NCI-H128 (cell line): Measurements from ENCODE around the gene LDLRAD3.

Experiments
- DNase-seq: peaks from one replicate; lab custom pipeline; 2025; ENCODE audit not compliant: unreplicated experiment; lab: John Stamatoyannopoulos, UW

LDLRAD3 gene

DNA sequence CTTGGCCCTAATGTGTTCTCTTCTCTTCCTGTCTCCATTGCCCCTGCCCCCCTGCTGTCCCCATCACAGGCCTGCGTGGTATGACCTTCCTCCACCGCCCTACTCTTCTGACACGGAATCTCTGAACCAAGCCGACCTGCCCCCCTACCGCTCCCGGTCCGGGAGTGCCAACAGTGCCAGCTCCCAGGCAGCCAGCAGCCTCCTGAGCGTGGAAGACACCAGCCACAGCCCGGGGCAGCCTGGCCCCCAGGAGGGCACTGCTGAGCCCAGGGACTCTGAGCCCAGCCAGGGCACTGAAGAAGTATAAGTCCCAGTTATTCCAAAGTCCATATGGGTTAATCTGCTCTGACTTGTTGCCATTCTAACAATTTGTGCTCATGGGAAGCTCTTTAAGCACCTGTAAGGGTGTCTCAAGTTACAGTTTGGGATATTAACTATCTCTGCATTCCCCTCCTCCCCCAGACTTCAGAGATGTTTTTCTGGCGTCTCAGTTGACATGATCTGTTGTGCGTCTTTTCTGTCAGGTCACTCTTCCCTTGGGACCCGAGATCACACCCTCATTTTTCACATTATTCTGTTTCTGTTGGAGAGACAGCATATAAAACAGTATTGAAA, 285.3 kb downstream of the LDLRAD3 start:
- DNase-seq = no peak

DNA sequence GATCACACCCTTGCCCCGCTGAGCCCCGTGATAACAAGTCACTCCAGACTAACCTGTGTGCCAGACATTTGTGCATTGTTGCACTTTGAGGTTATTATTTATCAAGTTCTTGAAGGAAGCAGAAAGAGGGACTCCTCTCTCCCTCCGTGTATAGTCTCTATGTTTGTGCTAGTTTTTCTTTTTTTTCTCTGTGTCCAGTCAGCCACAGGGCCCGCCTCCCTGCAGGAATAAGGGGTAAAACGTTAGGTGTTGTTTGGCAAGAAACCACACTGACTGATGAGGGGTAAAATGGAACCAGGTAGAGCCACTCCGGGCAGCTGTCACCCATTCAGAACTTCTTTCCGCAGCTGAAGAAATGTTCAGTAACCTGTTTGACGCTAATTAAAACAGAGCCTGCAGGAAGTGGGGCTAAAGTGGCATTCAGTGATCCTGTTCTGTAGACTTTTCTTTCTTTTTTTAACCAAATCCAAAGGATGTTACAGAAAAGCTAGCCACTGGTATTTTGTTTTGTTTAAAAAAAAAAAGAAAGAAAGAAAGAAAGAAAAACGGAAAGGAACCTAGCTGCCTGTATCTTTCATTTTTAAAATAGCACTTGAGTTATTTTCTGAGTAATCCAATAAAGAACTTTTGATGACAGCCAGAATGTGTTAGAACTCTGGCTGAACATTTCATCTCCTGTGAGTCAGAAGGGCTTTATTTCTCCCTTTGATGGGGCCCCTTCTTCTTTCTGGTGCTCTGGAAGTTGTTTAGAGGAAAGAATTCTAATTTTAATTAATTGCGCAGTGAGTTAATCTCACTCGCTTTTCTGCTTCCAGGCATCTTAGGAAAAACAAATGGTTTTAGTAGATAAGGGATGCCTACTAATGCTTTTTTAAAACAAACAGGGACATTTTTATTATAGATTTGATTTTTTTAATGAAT, 287.2 kb downstream of the LDLRAD3 start:
- no peak for DNase-seq

DNA sequence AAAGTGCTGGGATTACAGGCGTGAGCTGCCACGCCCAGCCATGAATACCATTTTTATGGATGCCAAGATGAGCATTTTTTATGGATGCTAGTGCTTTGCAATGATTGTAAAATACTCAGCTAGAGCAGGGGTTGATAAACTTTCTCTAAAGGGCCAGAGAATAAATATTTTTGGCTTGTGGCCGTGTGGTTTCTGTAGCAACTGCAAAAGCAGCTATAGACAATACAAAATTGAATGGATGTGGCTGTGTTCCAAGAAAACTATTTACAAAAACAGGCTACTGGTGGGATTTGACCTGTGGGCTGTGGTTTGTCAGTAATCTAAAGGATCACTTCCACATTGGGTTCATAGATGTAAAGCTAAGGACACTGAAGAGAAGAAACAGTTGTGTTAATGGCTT, 289.3 kb downstream of the LDLRAD3 start:
- no peak for DNase-seq

DNA sequence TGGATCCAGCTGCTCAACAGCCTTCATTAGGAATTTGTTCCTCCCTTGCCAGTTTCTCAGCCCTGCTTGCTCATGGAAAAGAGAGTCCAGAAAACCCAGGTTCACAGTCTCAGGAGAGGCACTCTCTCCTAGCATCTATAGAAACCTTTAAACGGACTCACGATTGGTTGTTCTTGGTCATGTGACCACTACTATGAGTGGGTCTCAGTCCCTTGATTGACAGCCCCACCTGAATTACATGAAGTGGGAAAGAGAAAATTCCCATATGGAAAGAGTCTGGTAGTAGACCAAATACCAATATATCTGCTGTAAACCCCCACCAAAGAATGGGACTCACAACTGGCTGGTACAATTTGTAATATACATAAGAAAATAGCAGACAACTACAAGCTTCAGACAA, 291.0 kb downstream of the LDLRAD3 start:
- no peak for DNase-seq

DNA sequence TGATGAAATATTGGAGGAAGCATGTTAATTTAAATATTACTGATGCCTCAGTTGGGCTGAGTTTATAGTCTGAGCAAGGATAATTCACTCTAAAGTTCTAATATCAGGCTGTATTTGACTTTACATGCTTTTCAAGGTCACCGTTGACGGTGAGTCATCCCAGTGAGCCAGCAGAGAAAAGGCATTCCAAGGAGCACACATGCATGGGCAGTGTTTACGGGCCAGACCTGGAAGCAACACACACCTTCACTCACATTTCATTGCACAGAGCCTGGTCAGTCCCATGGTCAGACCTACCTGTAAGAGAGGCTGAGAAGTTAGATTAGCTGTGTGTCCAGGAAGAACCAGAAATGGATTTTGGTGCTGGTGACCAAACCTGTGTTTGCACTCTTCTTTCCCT, 291.9 kb downstream of the LDLRAD3 start:
- no peak for DNase-seq

DNA sequence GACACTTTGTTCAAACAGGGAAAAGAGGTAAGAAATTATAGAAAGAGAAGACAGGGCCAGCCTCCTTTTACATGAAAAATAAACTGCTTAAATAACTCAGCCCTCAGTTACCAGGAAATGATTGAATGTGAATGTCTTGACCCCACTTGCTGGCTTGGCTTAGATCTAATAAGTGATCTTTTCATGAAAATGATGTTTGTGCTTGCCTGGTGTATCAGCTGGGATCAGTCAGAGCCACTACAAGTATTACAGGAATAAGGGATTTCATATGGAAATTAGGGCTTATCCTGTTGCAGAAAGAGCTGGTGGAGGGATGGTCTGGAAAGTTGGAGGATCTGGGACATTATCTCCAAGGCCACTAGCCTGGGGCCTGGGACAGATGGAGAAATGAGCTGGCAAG, 293.5 kb downstream of the LDLRAD3 start:
- DNase-seq = no peak

DNA sequence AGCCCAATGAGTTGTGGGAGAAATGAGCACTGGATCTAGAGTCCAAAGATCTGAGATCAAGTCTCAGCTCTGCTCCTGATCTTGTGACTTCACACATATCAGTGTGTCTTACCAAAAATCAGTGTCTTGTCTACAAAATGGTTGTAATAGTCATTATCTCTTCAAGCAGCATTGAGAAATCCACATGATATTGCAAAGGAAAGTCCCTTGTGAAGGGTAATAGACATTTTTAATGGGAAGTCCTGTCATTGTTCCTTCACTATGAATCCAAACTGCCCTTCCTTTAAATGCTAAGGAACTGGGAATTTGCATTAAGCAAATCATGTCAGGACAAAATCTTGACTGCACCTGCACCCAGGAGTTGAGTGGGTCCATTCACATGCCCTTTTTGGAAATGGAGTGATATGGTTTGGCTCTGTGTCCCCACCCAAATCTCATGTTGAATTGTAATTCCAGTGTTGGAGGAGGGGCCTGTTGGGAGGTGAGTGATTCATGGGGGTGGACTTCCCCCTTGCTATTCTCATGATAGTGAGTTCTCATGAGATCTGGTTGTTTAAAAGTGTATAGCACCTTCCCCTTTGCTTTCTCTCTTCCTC, 294.3 kb downstream of the LDLRAD3 start:
- no peak for DNase-seq

DNA sequence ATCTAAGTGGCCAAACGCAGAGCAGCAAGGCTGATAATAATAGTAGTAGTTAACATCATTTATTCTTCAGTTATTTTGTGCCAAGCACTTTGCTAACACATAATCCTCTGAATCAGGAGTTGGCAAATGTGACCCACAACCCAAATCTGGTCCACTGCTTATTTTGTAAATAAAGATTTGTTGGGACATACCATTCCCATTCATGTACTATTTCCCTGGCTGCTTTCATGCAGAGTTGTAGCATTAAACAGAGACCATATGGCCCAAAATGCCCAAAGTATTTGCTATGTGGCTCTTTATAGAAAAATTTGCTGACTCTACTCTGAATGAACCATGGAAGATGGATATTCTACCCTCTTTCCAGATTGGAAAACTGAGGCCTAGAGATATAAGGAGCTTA, 295.0 kb downstream of the LDLRAD3 start:
- no peak for DNase-seq

DNA sequence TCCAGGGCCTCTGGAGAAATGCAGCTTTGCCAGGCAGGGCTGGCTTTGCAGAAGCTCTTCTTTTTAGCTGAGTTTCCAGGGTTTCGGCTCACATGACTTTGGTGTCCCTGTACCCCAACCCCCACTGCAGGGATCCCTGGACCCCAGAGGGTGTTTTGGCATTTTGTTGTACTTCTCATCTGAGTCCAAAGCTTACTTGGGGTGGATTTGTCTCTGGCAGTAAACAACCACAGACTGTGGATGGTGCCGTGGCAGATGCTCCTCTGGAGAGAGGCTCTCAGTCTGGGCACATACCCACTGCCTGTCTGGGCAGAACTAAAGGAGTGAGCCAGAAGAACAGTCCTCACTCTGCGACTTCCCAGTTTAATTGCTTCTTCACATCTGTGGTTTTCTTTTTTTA, 295.8 kb downstream of the LDLRAD3 start:
- DNase-seq = no peak

DNA sequence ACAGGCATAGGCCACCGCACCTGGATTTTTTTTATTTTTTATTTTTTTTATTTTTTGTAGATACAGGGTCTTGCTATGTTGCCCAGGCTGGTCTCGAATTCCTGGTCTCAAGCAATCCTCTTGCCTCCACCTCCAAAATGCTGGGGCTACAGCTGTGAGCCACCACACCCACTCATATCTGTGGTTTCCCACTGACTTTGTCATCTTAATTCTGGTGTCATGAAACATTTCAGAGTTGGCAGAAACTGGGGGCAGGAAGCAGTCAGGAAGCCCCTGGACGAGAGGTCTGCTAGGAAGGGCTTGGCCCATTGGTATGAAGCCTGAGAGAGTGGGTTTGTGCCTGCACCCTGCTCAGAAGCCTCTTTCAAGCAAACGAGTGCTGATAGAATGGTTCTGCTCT, 296.3 kb downstream of the LDLRAD3 start:
- no peak for DNase-seq

DNA sequence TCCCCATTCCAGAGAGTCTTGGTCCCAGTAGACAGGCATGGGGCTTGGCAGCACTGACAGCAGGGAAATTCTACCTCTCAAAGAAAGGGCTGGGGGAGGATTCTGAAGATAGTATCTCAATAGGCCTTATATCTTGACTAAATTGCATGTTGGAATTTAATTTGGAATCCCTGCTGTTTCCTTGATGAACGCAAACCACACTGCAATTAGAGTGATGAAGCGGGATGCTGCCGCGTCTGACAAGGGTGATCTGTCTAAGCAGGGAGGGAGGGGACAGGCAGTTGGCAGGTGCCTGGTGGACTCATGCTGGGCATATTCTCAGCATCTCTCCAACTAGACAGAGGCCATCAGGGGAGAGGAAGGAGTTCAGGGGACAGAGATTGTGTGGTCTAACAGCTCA, 296.9 kb downstream of the LDLRAD3 start:
- DNase-seq = no peak

DNA sequence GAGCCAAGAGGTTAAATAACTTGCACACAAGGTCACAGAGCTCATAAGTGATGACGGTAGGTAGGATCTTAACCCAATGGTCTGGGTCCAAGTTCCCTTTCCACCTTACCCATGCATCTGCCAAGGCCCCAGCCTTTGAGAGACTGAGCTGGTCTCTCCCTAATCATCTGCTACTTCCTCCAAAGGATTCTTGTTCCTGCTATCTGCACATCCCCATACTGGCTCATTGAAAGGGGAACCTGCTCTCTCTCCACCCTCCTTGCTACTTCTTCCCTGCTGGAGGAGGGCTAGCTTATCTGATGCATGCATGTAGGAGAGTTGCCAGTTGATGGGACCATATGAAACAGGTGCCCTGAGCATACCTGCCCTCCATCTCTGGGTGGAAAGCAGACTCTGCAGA, 297.6 kb downstream of the LDLRAD3 start:
- DNase-seq = no peak

DNA sequence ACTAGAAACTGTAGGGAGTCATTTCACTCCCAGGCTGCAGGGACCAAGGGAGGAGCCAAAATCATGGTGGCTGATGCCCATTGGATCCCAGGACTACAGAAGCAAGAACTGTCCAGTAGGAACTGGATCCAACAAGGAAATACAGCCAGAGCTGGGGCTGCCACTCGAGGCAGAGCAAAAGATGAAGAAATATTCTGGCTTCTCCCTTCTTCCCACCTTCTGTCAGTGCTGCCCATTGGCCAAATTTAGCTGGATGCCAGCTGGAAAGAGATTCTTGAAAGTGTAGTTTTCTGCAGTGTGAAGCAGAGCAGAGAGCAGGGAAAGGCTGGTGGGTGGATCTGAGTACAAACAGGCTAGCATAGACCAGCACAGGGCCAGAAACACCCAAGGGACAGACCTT, 299.8 kb downstream of the LDLRAD3 start:
- no peak for DNase-seq

DNA sequence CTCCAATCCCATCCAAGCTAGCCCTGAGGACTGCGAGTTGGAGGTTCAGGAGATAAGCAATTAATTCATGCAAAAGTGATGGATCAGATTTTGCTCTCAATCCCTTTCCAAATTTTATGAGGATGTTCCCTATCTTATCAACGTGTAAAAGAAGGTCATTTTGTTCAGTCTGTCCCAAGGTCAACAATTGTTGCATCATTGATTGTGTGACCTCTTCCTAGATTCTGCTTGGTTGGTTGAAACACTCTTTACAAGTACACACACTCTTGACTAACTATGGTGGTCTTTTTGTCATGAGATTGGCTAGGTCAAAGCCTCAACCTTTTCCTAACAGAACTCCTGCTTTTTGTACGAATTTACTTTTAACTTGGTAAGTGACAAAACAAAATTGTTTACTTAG, 303.6 kb downstream of the LDLRAD3 start:
- no peak for DNase-seq

DNA sequence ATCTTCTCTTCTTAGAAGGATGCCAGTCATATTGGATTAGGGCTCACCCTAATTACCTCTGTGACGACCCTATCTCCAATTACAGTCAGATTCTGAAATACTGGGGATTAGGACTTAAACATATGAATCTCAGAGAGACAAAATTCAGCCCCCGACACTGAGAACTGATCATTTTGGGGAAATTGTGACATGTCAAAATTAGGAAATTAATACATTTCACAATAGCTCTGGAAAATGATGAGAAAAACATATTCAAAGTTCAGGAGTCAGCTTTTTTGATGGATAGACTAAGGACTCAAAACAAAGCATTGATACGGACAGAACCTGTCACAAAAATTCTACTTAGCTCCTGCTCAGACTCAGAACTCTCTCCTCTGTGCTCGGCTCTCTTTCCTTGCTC, 304.6 kb downstream of the LDLRAD3 start:
- no peak for DNase-seq

DNA sequence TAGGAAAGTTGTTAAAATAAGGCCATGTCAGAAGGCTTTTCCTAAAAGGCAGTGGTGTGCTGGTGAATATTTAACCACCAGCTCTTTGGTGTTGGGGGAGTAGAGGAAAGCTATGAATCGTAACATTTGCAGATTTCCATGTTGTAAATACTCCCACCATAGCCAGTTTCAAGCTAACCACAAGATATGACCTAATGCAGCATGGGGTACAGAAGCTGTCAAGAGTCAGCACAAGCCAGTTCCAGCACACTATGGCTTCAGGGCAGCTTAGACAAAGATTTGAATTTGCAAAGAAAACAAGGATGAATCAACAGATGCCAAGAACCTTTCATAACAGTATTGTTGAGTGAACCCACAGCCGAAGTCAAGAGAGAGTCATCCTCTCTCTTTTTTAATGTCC, 305.4 kb downstream of the LDLRAD3 start:
- no peak for DNase-seq

DNA sequence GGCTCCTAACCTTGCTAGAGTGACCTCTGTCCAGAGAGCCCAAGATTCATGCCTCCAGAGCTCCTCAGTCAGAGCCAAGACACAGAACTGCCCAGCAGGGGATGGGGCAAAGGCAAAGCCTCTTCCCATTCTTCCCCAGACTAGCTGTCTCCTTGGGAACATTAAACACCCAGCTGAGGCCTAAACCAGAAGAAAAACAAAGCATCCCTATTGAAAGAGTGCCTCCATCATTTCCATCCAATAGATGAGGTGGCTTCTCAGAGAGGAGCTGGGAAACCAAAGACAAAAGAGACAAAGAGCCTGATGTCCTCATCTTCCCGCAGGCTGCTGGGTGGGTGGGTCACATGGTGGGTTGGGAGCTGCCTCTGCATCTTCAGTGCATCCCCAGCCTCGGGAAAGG, 308.0 kb downstream of the LDLRAD3 start:
- no peak for DNase-seq

DNA sequence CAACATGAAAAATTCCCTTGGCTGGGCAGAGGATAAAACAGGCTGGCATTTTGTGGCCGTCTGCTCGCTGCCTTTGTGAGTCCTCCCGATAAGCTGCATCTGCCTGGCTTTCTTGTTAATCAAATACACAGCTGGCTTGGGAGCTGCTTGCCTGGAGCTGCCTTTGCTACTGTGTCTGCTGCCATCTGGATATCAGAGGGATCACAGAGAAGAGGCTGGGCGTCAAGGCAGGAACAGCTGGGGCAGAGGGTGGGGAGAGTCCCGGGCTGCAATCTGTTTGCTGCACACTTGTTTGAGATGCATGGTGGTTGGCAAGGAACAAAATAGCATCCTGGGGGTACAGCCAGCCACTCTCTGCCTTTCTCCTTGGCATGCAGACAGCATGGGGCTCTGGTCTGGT, 309.4 kb downstream of the LDLRAD3 start:
- DNase-seq = no peak

DNA sequence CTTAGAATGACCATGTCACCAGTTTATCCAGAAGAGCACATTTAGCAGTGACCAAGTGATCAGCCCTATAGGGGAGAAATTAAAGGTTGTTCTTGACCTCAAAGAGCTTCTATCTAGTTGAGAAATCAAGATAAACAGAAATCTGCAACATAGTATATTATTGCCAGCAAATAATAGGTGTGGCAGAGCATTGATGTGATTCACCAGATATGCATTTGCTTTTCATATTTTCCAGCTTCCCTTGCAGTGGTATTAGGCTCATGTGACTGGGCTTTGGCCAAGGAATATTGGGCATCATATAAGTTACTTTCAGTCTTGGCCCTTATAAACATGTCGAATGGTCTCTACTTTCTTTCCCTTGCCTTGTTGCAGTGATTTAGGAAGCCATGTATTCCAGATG, 310.9 kb downstream of the LDLRAD3 start:
- no peak for DNase-seq

DNA sequence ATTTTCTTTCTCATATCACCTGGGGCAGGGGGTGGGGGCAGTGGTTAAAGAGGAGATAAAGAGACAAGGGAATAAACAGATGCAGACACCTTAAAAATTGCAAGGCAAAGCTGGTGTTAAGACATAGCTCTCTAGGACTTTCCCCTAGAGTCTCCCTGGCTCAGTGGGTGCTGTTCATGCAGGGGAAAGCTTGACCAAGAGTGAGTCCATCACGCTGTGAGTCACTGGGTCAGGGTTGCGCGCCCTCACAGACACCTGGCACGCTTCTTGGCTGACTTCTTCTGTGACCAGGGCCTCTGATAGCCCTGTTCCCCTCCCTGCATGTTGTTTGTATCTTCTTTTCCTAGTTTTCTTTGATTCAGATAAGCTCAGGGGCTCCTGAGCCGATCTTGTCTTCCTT, 313.5 kb downstream of the LDLRAD3 start:
- DNase-seq = no peak

DNA sequence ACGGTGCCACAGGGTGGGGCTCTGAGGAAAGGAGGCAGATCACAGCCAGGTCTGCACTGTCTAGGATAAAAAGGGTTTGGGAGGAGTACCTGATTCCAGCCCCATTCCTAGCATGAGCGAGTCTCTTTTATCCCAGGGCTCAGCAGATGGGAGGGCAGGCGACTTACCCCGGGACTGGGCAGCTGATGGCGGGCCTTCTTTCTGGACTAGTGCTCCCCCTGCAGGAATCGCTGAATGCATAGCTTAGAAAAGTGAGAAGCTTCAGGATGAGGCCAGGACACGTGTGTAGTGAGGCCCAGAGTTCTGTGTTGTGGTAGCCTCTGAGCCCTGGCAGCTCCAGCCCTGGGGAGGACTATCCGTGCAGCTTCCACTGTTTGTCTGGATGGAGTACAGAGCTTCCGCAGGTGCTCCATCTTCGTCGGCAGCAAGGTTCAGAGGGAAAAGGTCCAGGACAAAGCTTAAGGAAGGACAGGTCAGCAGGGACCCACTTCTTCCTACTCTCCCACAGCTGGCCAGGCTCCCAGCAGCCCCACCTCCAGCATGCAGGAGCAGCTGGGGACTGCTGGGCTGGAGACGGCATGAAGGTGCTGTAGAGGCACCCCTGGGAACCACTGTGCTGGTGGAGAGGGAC, 315.0 kb downstream of the LDLRAD3 start:
- DNase-seq = no peak

DNA sequence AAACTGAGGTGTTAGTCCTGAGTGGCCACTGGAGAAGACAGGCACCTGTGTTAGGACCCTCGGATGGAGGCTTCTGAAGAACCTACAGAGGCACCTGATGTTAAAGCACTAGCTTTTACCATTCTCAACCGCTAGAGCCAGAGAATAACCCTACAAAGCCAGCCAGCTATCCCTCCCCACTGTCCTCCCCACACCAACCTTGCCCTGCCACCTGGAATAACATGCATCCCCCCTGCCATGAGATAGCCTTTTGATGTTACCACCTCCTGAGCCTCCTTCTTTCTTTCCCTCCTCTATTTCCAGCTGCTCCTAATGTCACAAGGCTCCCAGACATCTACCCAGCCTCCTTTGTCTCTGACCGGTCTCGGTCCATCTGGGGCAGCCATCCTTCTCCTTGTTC, 317.2 kb downstream of the LDLRAD3 start:
- no peak for DNase-seq
